Adipocyte (in vitro differentiated cells): Measurements from ENCODE around the gene KCTD17.

Source experiments
- DNase-seq: peaks from one replicate; pipeline ENCODE4 v3.0.0-alpha.2; 2015; ENCODE audit warnings: low read depth
- H3K27me3 ChIP-seq: replicated peaks from 2 replicates; pipeline ENCODE4 v1.7.0; 2013; ENCODE audit warnings: mild to moderate bottlenecking, low read length, moderate library complexity; ENCODE audit not compliant: control insufficient read depth, insufficient read depth
- H3K36me3 ChIP-seq: 2 replicates; pipeline ENCODE4 v1.7.0; 2013; ENCODE audit warnings: low read length, mild to moderate bottlenecking, moderate library complexity; ENCODE audit not compliant: control insufficient read depth, insufficient read depth, severe bottlenecking
- H3K4me1 ChIP-seq: 2 replicates; pipeline ENCODE4 v1.7.0; 2013; ENCODE audit warnings: mild to moderate bottlenecking, low read length, moderate library complexity; ENCODE audit not compliant: control insufficient read depth, insufficient read depth
- H3K4me3 ChIP-seq: 2 replicates; pipeline ENCODE4 v1.7.0; 2013; ENCODE audit warnings: mild to moderate bottlenecking, low read length, moderate library complexity
- H3K9ac ChIP-seq: 2 replicates; pipeline ENCODE4 v1.7.0; 2013; ENCODE audit warnings: mild to moderate bottlenecking, low read length, moderate library complexity
- H3K9me3 ChIP-seq: 2 replicates; pipeline ENCODE4 v1.7.0; 2013; ENCODE audit warnings: mild to moderate bottlenecking, low read length, moderate library complexity; ENCODE audit not compliant: control insufficient read depth

Gene KCTD17, protein sequence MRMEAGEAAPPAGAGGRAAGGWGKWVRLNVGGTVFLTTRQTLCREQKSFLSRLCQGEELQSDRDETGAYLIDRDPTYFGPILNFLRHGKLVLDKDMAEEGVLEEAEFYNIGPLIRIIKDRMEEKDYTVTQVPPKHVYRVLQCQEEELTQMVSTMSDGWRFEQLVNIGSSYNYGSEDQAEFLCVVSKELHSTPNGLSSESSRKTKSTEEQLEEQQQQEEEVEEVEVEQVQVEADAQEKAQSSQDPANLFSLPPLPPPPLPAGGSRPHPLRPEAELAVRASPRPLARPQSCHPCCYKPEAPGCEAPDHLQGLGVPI

DNA sequence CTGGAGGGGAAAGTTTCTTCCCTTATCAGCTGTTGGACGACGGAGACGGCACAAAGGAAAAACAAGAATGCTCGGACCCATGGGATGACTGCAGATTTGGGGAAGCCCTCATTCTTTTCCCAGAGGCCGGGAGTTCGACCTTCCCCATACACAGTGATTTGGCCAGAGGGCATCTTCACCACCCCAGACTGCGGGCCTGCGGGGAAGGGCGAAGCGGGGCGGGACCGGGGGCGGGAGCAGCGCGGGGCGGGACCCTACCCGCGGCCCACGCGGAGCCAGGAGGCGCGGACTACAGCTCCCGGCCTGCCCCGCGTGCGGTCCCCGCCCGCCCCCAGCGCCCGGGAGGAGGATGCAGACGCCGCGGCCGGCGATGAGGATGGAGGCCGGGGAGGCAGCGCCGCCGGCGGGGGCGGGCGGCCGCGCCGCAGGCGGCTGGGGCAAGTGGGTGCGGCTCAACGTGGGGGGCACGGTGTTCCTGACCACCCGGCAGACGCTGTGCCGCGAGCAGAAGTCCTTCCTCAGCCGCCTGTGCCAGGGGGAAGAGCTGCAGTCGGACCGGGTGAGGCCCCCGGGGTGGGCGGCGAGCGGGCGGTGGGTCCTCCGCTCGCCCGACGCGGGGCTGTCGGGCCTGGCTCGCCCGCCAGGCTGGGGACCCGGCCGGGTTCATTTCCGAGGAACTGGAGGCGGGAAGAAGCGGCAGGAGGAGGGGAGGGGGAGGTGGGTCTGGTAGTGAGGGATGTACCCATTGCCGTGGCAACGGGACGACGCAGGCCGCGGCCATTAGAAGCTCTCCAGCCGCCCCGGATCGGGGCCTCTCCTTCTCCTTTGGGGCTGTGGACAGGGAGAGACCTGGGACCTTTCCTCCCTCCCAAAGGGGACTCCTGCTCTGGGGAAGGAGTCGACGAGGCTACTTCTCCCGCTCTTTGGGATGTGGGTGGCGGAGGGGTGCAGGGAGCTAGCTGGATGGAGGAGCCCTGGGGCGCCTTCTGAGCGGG lies at the start of gene KCTD17:
Gene KCTD17, plus strand, starts transcription at position 352 of the 995 bp plus-strand sequence. Its CDS starts 19 bp downstream, at position 371.
- Histone ChIP-seq H3K4me1 (peaks cover 4% of the 10 kb centered on the region), H3K27me3 (no peaks in the 10 kb centered on the region), H3K4me3 (peak within 1 kb of the TSS; percentile 84), H3K36me3 (peaks cover 10% of the 10 kb centered on the region), H3K9me3 (no peaks in the 10 kb centered on the region), H3K9ac (peak within 1 kb of the TSS; percentile 78)
- peak; percentile 92 for DNase-seq

DNA sequence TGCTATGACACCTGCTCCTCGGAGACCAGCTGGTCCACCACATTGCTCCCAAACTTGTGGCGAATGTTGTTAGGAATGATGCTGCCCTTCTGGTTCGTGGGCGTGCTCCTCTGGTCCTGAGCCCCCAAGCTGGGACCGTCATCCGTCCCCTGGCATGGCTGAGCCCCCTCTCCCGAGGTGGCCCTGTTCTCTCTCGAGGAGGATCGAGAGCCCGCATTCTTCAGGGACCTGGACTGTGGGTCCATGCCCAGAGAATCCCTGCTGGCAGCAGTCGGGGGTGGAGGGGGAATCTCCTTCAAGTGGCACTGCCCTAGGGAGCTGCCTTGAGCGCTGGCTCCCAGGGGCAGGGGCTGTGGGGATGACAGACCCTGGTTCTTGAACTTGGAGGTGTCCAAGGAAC lies 49.7 kb upstream of the KCTD17 start:
- no peaks in the 10 kb centered on the region for H3K4me1 ChIP-seq
- H3K27me3 ChIP-seq = peaks cover 46% of the 10 kb centered on the region
- H3K9ac ChIP-seq = no peak overlapping the region
- DNase-seq = no peak
- no peak overlapping the region for H3K4me3 ChIP-seq
- H3K36me3 ChIP-seq = no peaks in the 10 kb centered on the region
- peaks cover 18% of the 10 kb centered on the region for H3K9me3 ChIP-seq

DNA sequence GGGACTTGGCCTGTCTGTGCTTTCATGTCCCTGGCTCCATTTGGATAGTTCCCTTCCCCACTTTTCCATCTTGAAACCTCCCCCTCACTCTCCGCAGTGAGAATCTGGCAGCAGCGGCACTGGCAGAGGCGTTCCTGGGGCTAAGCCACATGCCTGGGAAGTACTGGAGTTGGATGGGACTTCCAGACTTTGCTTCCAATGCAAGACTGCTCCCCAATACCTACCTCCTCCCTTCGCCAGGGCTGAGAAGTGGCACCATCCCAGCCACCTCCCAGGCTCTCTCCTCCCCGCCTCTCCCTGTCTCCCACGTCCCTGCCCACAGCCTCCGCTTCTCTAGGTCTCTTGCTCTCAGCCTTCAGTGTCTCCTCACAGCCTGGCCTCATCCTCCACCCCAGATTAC lies 48.9 kb upstream of the KCTD17 start:
- no peak overlapping the region for H3K9ac ChIP-seq

DNA sequence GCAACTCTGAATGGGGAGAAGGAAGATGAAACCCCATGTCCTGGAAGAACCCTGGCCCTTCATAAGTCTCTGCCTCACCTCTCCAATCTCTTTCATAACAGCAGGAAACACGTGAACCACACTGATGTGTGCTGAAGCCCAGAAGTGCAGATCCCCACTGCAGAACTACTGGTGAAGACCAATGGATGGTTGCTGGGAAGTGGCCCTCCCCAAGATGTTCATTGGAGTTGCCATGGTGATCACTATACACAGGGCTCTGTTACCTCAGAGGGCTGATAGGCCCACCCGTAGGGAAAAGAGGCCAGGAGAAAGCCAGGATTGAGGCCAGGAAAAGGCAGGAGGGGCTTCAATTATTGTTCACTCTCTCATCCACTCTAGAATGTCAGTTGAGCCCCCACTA lies 43.9 kb upstream of the KCTD17 start:
- H3K9me3 ChIP-seq = peaks cover 21% of the 10 kb centered on the region
- DNase-seq = no peak
- no peak overlapping the region for H3K9ac ChIP-seq
- peaks cover 45% of the 10 kb centered on the region for H3K27me3 ChIP-seq
- H3K4me1 ChIP-seq = peaks cover 10% of the 10 kb centered on the region
- H3K36me3 ChIP-seq = no peaks in the 10 kb centered on the region
- H3K4me3 ChIP-seq = no peak overlapping the region

More for the DNA sequence above, 48.9 kb upstream of the KCTD17 start:
- Histone ChIP-seq H3K36me3 (no peaks in the 10 kb centered on the region), H3K27me3 (peaks cover 51% of the 10 kb centered on the region), H3K4me3 (no peak overlapping the region), H3K9me3 (peaks cover 21% of the 10 kb centered on the region), H3K4me1 (no peaks in the 10 kb centered on the region)
- DNase-seq = no peak

GRCh38 chr22:37008365-37008764 lies 43.2 kb upstream of the KCTD17 start:
- H3K9ac ChIP-seq = no peak overlapping the region
- DNase-seq = no peak
- peaks cover 21% of the 10 kb centered on the region for H3K9me3 ChIP-seq
- no peak overlapping the region for H3K4me3 ChIP-seq
- peaks cover 38% of the 10 kb centered on the region for H3K27me3 ChIP-seq
- H3K36me3 ChIP-seq = no peaks in the 10 kb centered on the region
- peaks cover 14% of the 10 kb centered on the region for H3K4me1 ChIP-seq

- Histone ChIP-seq H3K36me3 (no peaks in the 10 kb centered on the region), H3K27me3 (peaks cover 27% of the 10 kb centered on the region), H3K9me3 (peaks cover 21% of the 10 kb centered on the region), H3K4me1 (peaks cover 22% of the 10 kb centered on the region), H3K9ac (no peak overlapping the region), H3K4me3 (no peak overlapping the region)
- DNase-seq = no peak
Observed at GRCh38 chr22:37009490-37009889, 42.1 kb upstream of the KCTD17 start.

GRCh38 chr22:37010174-37010573 lies 41.4 kb upstream of the KCTD17 start:
- Histone ChIP-seq H3K4me3 (no peak overlapping the region), H3K36me3 (no peaks in the 10 kb centered on the region), H3K4me1 (peaks cover 29% of the 10 kb centered on the region), H3K9me3 (peaks cover 17% of the 10 kb centered on the region), H3K27me3 (peaks cover 27% of the 10 kb centered on the region), H3K9ac (no peak overlapping the region)
- no peak for DNase-seq

DNA sequence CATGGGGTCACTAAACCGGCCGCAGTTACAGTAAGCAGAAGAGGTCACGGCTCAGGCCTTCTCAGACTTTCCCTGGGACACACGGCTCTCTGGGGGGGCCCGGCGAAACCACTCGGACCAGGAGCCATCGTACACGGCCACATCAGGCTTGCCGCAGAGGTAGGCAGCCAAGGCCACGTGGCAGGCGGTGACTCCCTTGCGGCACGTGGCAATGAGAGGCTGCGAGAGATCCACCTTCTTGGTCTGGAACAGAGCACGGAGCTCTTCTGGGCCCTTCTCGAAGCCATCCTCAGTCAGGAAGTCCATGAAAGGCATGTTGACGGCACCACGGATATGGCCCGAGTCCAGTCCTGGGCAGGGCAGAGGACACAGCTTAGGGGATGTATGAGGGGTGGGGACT lies 40.6 kb upstream of the KCTD17 start:
- Histone ChIP-seq H3K36me3 (no peaks in the 10 kb centered on the region), H3K9ac (no peak overlapping the region), H3K4me1 (peaks cover 34% of the 10 kb centered on the region), H3K4me3 (no peak overlapping the region), H3K27me3 (peaks cover 22% of the 10 kb centered on the region), H3K9me3 (peaks cover 9% of the 10 kb centered on the region)
- no peak for DNase-seq

DNA sequence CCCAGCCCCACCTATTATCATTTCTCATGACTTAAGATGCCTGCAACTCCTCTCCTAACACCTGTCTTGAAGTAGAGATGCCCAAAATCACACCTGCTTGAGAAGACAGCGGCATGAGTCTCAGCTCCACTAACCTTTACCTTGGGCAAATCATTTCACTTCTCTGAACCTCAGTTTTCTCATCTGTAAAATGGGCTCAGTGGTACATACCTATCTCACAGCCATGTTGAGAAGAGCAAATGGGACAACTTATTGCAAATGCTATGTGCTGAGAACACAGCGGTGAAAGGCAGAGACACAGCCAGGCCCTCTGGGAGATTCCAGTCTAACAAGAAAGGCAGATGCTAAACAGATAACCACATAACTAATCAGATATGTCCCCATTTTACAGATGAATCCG lies 40.1 kb upstream of the KCTD17 start:
- Histone ChIP-seq H3K9me3 (peaks cover 5% of the 10 kb centered on the region), H3K4me3 (no peak overlapping the region), H3K4me1 (peaks cover 39% of the 10 kb centered on the region), H3K36me3 (no peaks in the 10 kb centered on the region), H3K27me3 (peaks cover 17% of the 10 kb centered on the region), H3K9ac (no peak overlapping the region)
- no peak for DNase-seq

GRCh38 chr22:37012262-37012904 lies 39.2 kb upstream of the KCTD17 start:
- no peak overlapping the region for H3K9ac ChIP-seq
- H3K36me3 ChIP-seq = peaks cover 2% of the 10 kb centered on the region
- H3K9me3 ChIP-seq = no peaks in the 10 kb centered on the region
- peaks cover 48% of the 10 kb centered on the region for H3K4me1 ChIP-seq
- H3K27me3 ChIP-seq = peaks cover 8% of the 10 kb centered on the region
- no peak overlapping the region for H3K4me3 ChIP-seq
- DNase-seq = peak; percentile 8

- Histone ChIP-seq H3K9ac (no peak overlapping the region), H3K27me3 (peaks cover 6% of the 10 kb centered on the region), H3K9me3 (no peaks in the 10 kb centered on the region), H3K4me3 (no peak overlapping the region), H3K36me3 (peaks cover 8% of the 10 kb centered on the region), H3K4me1 (peaks cover 54% of the 10 kb centered on the region)
- DNase-seq = no peak
Observed at GRCh38 chr22:37012956-37013355, 38.6 kb upstream of the KCTD17 start.
